GM10847 (cell line): ENCODE data around the gene ZC3H18.

Experiments used
- POLR2A ChIP-seq: IDR thresholded peaks from 2 replicates; pipeline ENCODE4 v1.6.1; 2011; ENCODE audit not compliant: insufficient read length; ENCODE audit errors: extremely low read depth

The ZC3H18 gene

DNA sequence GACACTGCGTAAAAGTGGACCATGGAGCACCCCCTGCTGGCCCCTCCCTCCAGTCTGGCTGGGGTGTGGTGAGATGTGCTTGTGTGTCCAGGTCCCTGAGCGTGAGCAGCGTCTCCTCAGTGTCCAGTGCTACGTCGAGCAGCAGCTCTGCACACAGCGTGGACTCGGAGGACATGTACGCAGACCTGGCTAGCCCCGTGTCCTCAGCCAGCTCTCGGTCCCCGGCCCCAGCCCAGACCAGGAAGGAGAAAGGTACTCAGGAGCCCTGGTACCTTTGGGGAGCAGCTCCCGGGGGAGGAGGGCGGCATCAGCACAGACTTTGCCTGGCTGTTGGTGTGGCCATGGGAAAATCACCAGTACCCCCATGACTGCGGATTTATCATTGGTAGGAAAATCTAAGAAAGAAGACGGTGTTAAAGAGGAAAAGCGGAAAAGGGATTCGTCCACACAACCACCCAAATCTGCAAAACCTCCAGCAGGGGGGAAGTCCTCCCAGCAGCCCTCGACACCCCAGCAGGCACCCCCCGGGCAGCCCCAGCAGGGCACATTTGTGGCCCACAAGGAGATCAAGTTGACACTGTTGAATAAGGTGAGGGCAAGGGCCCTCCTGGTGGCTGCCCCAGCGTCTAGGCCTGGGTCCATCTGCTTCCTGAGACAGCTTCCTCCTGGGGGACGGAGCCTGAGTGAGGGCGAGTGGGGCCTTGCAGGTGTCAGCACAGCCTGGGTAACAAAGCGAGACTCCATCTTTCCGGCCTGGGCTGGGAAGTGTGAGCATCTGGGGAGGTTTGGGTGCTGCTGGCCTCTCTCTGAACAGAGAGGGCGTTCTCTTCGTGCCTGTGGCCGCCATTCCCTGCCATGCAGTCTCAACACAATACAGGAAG, 57.6 kb downstream of the ZC3H18 start:
- no peak for TF ChIP-seq POLR2A

DNA sequence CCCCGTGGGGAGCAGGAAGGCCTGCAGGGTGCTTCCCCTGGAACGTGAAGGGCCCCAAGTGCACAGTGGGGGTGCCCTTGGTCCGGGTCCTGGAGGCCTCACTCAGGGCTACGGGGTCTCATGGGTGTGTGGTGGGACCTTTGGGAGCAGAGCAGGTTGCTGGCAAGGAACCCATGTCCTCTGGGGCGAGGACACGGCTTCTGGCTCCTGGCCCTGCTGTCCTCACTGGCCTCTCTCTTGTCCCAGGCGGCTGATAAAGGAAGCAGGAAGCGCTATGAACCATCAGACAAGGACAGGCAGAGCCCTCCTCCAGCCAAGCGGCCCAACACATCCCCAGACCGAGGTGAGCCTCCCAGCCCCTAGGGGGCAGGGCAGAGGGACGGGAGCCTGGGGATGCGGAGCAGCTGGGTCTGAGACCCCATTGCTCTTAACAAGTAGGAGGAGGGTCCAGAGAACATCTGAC, 58.3 kb downstream of the ZC3H18 start:
- no peak for TF ChIP-seq POLR2A

DNA sequence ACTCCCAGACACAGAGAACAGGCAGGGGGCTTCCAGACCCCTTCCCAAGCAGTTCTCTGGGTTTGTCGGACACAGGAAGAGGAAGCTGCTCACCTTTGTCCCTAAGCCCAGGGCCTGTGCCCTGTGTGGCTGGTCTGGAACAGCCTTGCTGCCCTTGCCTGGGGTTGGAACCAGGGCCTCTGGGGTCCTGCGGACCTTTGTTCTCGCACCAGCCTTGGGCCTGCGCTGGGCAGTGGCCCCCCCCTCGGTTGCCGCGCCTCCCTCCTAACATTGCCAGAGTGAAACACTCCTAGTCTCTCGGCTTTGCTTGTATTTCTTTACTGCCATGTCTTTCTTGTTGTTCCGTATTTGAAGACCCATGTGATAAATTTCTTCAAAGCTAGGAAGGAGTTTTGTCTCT, 59.6 kb downstream of the ZC3H18 start:
- no peak for TF ChIP-seq POLR2A

DNA sequence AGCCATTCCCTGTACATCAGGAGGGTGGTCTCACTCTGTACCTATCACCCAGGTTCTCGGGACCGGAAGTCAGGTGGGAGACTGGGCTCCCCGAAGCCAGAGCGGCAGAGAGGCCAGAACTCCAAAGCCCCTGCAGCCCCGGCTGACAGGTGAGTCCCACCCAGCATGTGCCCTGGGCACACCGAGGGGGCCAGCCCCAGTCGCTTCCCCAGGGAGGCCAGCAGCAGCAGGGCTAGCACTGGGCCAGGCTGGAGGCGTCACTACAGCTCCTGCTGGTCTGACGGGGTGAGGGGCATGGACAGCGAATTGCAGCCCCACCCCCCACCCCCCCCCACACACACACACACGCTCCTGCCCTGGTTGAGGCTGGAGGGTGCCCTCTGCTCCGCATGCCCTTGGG, 60.2 kb downstream of the ZC3H18 start:
- TF ChIP-seq POLR2A: no peak

DNA sequence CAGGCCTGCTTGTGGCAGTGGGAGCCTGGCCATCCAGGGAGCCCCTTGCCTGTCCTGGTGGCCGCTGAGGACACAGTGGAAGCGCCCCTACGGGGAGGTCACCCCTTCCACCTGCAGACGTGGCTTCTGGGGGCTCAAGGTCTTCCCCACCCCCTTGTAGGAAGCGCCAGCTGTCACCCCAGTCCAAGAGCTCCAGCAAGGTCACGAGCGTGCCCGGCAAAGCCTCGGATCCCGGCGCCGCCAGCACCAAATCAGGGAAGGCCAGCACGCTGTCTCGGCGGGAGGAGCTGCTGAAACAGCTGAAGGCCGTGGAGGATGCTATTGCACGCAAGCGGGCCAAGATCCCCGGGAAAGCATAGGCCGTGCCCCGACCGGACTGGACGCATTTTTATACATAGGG, 60.7 kb downstream of the ZC3H18 start:
- no peak for TF ChIP-seq POLR2A

DNA sequence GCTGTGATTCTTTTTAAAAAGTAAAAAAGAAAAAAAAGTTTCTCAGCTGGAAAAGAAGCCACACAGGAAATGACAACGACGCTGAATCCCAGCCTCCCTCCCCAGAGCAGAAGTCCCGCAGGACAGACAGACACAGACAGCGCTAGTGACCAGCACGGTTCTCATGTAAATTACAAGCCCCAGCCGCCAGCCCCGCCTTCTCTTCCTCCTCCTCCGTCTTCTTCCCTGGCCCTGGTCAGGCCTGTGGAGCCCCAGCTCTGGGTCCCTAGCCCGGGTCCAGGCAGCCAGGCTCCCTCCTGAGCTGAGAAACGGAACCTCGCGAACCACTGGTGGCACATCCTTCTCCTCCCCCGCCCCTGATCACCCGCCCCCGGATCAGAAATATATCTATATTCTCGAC, 61.2 kb downstream of the ZC3H18 start:
- TF ChIP-seq POLR2A: no peak

DNA sequence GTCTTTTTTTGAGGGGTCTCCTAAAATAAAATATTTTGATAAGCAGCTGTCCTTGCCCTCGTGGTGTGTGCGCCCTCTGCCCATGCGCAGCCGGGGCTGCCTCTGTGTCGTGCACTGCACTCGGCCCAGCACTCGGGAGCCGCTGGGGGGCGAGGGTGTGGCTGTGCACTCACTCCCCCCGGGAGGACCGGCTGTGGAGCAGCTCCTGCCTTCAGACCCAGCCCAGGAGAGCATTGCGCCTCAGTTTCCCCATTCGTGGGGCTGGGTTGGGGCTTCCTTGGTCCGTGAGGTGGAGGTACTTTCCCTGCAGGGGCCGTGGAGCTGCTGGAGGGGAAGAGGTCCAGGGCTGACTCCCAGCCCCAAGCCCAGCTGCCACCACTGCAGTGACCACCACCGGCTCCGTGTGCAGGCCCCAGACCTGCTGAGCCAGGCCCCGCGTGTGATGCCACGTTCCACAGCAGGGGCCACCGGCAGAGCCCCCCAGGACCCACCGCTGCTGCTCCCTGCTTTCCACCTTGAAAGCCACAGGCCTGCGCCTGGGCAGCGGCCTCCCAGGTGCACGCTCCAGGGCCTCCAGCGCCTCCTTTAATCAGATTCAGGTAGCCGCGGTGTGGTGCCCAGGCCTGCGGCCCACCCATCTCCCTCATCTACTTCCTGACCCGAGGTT, 61.9 kb downstream of the ZC3H18 start:
- TF ChIP-seq POLR2A: no peak

DNA sequence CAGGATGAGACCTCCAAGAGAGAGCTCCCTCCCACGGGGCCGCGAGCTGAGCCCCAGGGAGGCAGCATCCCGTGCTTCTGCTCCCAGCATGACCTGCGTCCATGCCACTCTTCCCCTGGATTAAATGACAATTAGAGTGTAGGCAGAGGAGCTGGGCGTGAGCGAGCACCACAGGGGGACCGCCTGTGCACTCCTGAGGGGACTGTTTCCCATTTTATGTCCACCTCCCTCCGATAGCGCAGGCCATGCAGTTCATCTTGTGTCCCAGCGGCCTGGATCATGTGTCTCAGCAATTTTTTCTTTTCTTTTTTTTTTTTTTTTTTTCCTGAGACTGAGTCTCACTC, 62.4 kb downstream of the ZC3H18 start:
- no peak for TF ChIP-seq POLR2A

DNA sequence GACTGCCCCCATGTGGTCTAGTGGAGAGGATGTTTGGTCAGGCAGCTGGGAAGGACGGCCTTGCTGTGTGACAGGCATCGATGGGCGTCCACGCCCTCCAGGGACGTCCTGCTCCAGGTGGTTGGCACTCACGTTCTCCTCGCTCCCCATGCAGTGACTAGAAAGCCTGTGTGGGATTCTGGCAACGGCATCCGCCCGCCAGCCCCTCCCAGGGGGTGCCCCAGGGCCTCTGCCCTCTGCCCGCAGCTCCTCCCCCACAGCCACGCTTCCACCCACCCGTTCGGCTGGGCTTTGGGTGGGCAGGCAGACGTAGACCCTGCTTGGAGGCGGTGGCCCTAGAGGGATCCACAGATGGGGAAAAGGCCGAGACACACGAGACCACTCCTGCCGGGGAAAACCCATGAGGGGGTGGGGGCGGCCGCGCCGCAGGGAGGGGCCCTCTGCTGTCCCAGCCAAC, 63.5 kb downstream of the ZC3H18 start:
- no peak for TF ChIP-seq POLR2A

DNA sequence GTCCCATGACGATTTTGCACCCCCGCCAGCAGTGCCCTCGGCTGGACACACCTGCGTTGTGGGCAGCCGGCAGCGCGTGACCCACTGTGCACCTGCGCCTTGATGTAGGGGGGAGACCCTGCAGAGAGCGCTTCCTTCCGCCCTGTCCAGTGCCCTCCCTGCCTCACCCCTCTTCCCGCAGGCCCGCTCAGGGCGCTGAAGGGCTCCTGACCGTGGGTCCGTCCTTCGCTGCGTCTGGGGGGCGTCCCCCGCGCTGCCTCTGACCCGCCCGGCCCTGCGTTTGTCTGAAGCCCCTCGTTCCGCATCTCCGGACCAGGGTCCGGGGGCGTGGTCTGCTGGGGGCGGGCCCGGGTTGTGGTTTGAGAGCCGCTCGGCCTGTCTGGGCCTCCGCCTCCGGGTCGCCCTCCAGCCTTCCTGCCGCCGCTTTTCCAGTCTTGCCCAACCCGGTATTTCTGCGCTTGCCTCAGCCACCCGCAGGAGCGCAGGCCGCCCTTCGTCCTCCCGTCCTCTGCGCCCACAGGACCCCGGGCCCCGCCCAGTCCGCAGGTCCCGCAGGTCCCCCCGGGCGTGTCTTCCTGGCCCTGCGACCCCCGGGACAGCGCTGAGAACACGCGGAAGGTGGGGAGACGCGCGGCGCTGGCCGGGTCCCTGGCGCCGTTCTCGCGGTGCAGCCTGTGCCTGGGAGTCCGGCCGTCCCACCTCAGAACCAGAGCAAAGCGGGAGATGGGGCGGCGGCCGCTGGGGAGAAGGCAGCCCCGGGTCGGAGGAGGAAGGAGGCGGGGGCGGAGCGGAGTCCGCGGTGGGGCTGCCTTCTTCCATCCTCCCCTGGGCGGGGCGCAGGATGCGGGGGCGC, 64.2 kb downstream of the ZC3H18 start:
- no peak for TF ChIP-seq POLR2A

DNA sequence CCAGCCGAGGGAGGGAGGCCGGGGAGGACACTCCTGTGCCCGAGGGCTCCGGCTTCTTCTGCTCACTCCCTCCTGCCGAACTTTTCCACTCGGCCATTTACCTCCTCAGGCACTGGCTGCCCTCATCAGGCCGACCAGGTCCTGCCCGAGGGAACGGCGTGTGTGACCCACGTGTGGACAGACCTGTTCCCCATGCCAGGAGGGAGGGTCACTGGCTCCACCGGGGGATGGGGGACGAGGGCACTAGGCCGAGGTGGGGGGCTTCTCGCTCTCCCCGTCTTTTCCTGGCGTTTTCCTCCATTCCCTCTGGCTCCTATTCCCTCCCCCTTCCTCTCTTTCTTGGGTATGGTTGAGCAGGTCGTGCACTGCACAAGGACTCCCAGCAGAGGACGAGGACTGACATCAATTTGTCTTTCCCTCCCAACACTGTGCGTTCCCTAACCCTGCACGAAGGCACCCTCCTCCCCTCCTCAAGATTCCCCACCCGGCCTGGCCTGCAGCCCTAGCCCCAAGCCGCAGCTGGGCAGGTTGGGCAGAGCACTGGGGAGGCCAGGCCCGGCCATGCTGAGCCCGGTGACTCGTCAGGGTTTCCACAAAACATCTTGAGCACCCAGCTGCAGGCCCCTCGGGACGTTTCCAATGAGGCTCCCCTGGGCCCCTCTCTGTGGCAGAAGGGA, 64.9 kb downstream of the ZC3H18 start:
- TF ChIP-seq POLR2A: no peak

DNA sequence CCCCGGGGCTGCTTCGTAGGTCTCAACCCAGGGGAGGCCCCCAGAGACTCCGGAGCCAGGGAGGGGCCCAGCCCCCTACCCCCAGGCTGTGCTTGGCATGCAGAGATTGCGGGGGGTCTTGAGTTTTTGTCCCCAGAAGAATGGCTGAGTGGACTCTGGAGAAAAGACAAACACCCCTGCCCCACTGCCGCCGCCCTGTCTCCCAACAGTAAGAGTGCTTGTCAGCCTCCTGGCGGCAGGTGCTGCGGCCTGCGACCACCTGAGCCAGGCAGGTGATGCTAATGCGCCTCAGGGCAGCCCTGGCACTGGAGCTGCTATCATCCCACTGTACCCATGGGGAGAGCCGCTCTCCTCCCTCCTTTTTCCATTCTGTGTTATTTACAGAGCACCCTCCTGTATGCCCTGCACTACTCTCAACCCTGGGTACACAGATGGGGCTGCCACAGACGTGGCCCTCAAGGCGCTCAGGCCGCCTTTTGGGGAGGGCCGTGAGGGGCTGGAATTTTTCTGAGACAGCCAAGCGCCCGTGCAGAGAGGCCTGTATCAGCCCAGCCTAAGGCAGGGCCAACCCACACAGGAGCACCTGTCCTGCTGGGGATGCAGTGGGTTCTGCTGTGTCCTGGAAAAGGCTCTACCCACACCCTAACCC, 65.6 kb downstream of the ZC3H18 start:
- no peak for TF ChIP-seq POLR2A

DNA sequence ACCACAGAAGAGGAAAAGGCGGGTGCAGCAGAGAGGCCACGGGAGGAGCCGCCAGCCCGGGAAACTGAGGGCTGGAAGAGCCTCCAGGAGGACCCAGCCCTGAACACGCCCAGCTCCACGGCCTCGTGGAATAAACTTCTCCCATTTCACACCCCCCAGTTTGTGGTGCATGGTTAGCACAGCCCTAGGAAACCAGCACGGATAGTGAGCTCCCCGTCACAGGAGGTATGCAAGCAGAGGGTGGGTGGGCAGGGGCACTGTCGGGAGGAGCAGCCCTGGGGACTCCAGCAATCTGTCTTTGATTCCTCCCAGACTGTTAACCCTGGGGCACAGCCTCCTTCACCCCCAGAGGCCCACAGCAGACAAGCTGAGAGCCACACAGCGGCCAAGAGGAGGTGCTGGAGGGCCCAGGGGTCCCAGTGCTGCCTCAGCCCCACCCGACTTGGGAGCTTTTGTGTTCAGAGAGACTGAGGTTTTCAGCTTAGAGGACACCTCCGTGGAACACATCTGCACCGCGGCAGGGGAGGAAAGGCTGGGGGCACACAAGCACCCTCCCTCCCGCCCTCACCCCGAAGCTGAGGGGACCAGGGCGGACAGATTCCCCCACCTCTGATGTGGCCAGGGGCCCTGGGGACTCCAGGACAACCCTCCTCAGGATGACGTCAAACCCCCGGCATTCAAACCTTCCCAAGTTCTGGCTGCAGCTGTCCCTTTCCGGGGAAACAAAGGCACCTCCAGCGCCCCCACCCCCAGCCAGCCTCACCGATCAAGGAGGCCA, 66.5 kb downstream of the ZC3H18 start:
- TF ChIP-seq POLR2A: no peak
